ENCODE results near the gene FASN.
A peak's percentile ranks its signal among the peaks of the same experiment; 100 is the strongest.

The FASN gene

GRCh38 chr17:82097919-82098168 is 192 bp downstream of the FASN start:
- no peaks in the 10 kb centered on the region for H3K9me2 ChIP-seq (replicated peaks; ENCODE audit: insufficient read depth, low read length)
- peak overlapping the region; percentile 56; the same call in 1 of the 2 replicates for H3K27ac ChIP-seq (ENCODE audit: low read length)
- H4K20me1 ChIP-seq (ENCODE audit: insufficient read depth, low read length) = peaks cover 6% of the 10 kb centered on the region; the same call in 1 of the 2 replicates
- H3K4me3 ChIP-seq (ENCODE audit: low read length) = peak overlapping the region; percentile 91
- peaks cover 50% of the 10 kb centered on the region for H3K79me2 ChIP-seq (ENCODE audit: low read length)
- 0 out of 2 replicates have a peak, but pooled peaks cover 6% of the 10 kb centered on the region for H3F3A ChIP-seq (ENCODE audit: insufficient read depth, low read length)
- DNase-seq = no peak
- peak overlapping the region; percentile 99; the same call in 1 of the 2 replicates for H3K4me2 ChIP-seq (ENCODE audit: low read depth, low read length)
- TF ChIP-seq EZH2phosphoT487 (IDR thresholded peaks at IDR 0.05; ENCODE audit: low read length) (no peak), EZH2 (optimal IDR thresholded peaks at IDR 0.05; ENCODE audit: low read depth, low read length) (no peak), CTCF (IDR thresholded peaks at IDR 0.05; ENCODE audit: low read length) (no peak)
- no peak overlapping the region for H2AFZ ChIP-seq (ENCODE audit: low read length)
- no peaks in the 10 kb centered on the region for H3K9me3 ChIP-seq (replicated peaks; ENCODE audit: insufficient read depth, low read length)
- H3K4me1 ChIP-seq (ENCODE audit: low read length) = peaks cover 17% of the 10 kb centered on the region
- H3K36me3 ChIP-seq (replicated peaks; ENCODE audit: insufficient read depth, low read length) = peaks cover 9% of the 10 kb centered on the region
- H3K27me3 ChIP-seq (replicated peaks; ENCODE audit: insufficient read depth, low read length) = no peaks in the 10 kb centered on the region
- H3K9ac ChIP-seq (ENCODE audit: low read length) = peak overlapping the region; percentile 90

GRCh38 chr17:82097184-82097918 is 685 bp downstream of the FASN start:
- H3K9ac ChIP-seq (ENCODE audit: low read length) = peak overlapping the region; percentile 90
- TF ChIP-seq EZH2 (optimal IDR thresholded peaks at IDR 0.05; ENCODE audit: low read depth, low read length) (no peak), EZH2phosphoT487 (IDR thresholded peaks at IDR 0.05; ENCODE audit: low read length) (no peak), CTCF (IDR thresholded peaks at IDR 0.05; ENCODE audit: low read length) (no peak)
- H2AFZ ChIP-seq (ENCODE audit: low read length) = no peak overlapping the region
- H3K4me1 ChIP-seq (ENCODE audit: low read length) = peaks cover 17% of the 10 kb centered on the region
- H3K9me3 ChIP-seq (replicated peaks; ENCODE audit: insufficient read depth, low read length) = no peaks in the 10 kb centered on the region
- peaks cover 51% of the 10 kb centered on the region for H3K79me2 ChIP-seq (ENCODE audit: low read length)
- 0 out of 2 replicates have a peak, but pooled peaks cover 6% of the 10 kb centered on the region for H3F3A ChIP-seq (ENCODE audit: insufficient read depth, low read length)
- H4K20me1 ChIP-seq (ENCODE audit: insufficient read depth, low read length) = peaks cover 6% of the 10 kb centered on the region; the same call in 1 of the 2 replicates
- H3K27me3 ChIP-seq (replicated peaks; ENCODE audit: insufficient read depth, low read length) = no peaks in the 10 kb centered on the region
- peak overlapping the region; percentile 99 for H3K4me2 ChIP-seq (ENCODE audit: low read depth, low read length)
- peak overlapping the region; percentile 91 for H3K4me3 ChIP-seq (ENCODE audit: low read length)
- peaks cover 9% of the 10 kb centered on the region for H3K36me3 ChIP-seq (replicated peaks; ENCODE audit: insufficient read depth, low read length)
- H3K9me2 ChIP-seq (replicated peaks; ENCODE audit: insufficient read depth, low read length) = no peaks in the 10 kb centered on the region
- DNase-seq = peak; percentile 30
- peak overlapping the region; percentile 56; the same call in 1 of the 2 replicates for H3K27ac ChIP-seq (ENCODE audit: low read length)

- no peaks in the 10 kb centered on the region for H3K9me2 ChIP-seq (replicated peaks; ENCODE audit: insufficient read depth, low read length)
- 0 out of 2 replicates have a peak, but pooled peaks cover 6% of the 10 kb centered on the region for H3F3A ChIP-seq (ENCODE audit: insufficient read depth, low read length)
- no peak overlapping the region for H2AFZ ChIP-seq (ENCODE audit: low read length)
- no peak for DNase-seq
- TF ChIP-seq CTCF (IDR thresholded peaks at IDR 0.05; ENCODE audit: low read length) (no peak), EZH2 (optimal IDR thresholded peaks at IDR 0.05; ENCODE audit: low read depth, low read length) (no peak), EZH2phosphoT487 (IDR thresholded peaks at IDR 0.05; ENCODE audit: low read length) (no peak)
- no peaks in the 10 kb centered on the region for H3K9me3 ChIP-seq (replicated peaks; ENCODE audit: insufficient read depth, low read length)
- H3K4me1 ChIP-seq (ENCODE audit: low read length) = peaks cover 17% of the 10 kb centered on the region
- no peaks in the 10 kb centered on the region for H3K27me3 ChIP-seq (replicated peaks; ENCODE audit: insufficient read depth, low read length)
- peak overlapping the region; percentile 99 for H3K4me2 ChIP-seq (ENCODE audit: low read depth, low read length)
- H3K36me3 ChIP-seq (replicated peaks; ENCODE audit: insufficient read depth, low read length) = peaks cover 9% of the 10 kb centered on the region
- peak overlapping the region; percentile 91 for H3K4me3 ChIP-seq (ENCODE audit: low read length)
- peaks cover 6% of the 10 kb centered on the region; the same call in 1 of the 2 replicates for H4K20me1 ChIP-seq (ENCODE audit: insufficient read depth, low read length)
- H3K79me2 ChIP-seq (ENCODE audit: low read length) = peaks cover 53% of the 10 kb centered on the region
- H3K9ac ChIP-seq (ENCODE audit: low read length) = peak overlapping the region; percentile 90
- no peak overlapping the region; the same call in 1 of the 2 replicates for H3K27ac ChIP-seq (ENCODE audit: low read length)
These were observed 1.3 kb downstream of the FASN start for GRCh38 chr17:82096709-82097183.

All from MM.1S (cell line).